GM21717 (cell line): ENCODE results near the gene PPARD.
"Not testable (repeated sequence)": the region's sequence is repeated elsewhere in the genome, so short reads cannot be mapped to it uniquely, and the experiment has no call there.

ENCODE experiments used
- ATAC-seq: cut with Tn5 transposase; IDR thresholded peaks from one replicate; pipeline ENCODE4 v1.9.1; 2021; ENCODE audit warnings: mild to moderate bottlenecking, moderate library complexity; ENCODE audit not compliant: unreplicated experiment

The PPARD gene

GRCh38 chr6:35435074-35435837, 92.9 kb downstream of the PPARD start:
- ATAC-seq, result no peak

- no peak for ATAC-seq
Measured at GRCh38 chr6:35436071-35436857, 93.9 kb downstream of the PPARD start.

GRCh38 chr6:35438378-35439065, 96.2 kb downstream of the PPARD start:
- not testable (repeated sequence) for ATAC-seq

GRCh38 chr6:35439308-35439707, 97.0 kb downstream of the PPARD start:
- no peak for ATAC-seq

- ATAC-seq, result no peak
Measured at GRCh38 chr6:35441205-35441604, 98.8 kb downstream of the PPARD start.

GRCh38 chr6:35441642-35442041, 99.3 kb downstream of the PPARD start:
- ATAC-seq, result no peak

GRCh38 chr6:35442693-35443092, 100.3 kb downstream of the PPARD start:
- no peak for ATAC-seq

GRCh38 chr6:35443341-35444030, 101.1 kb downstream of the PPARD start:
- no peak for ATAC-seq

GRCh38 chr6:35445691-35446090, 103.3 kb downstream of the PPARD start:
- no peak for ATAC-seq

- no peak for ATAC-seq
Measured at GRCh38 chr6:35448191-35448590, 105.8 kb downstream of the PPARD start.

- no peak for ATAC-seq
Measured at GRCh38 chr6:35449287-35449881, 107.0 kb downstream of the PPARD start.

GRCh38 chr6:35451354-35452182, 109.2 kb downstream of the PPARD start:
- ATAC-seq, result no peak

- peak; percentile 84 for ATAC-seq
Measured at GRCh38 chr6:35452183-35453090, 110.1 kb downstream of the PPARD start, which contains the start of gene FANCE. Gene FANCE (plus strand): TSS chr6:35452338. CDS start chr6:35452546, 208 bp downstream.

GRCh38 chr6:35453236-35453635, 110.9 kb downstream of the PPARD start:
- no peak for ATAC-seq

GRCh38 chr6:35454391-35455110, 112.2 kb downstream of the PPARD start:
- no peak for ATAC-seq

GRCh38 chr6:35457907-35458306, 115.5 kb downstream of the PPARD start:
- ATAC-seq, result no peak

GRCh38 chr6:35461270-35461669, 118.9 kb downstream of the PPARD start:
- ATAC-seq, result no peak

- ATAC-seq, result no peak
Measured at GRCh38 chr6:35463292-35463691, 120.9 kb downstream of the PPARD start.
